Body of pancreas (tissue), 4 donors: ENCODE measurements around the gene HEYL. TPM values are rescaled to one million over a fixed set of nuclear protein-coding genes. Genes with fewer than 3 reads are reported as not detected.

Experiments
- ATAC-seq: fragments of 150-250 bp; one replicate; pipeline ENCODE4 v1.9.1; 2016
- DNase-seq, 4 donors: peaks; one replicate each; pipeline ENCODE4 v3.0.0-alpha.2; 2019
- H3K27ac ChIP-seq, 4 donors: fragments of 200-600 bp; sonication (generic); 1 replicate in 3 of 4; 2 replicates in 1 of 4; pipeline versions ENCODE4 v1.5.1 to v1.6.1; 2016 to 2019; ENCODE audit warnings: mild to moderate bottlenecking in 1 of 4, mixed read lengths in 1 of 4, moderate library complexity in 1 of 4
- H3K27me3 ChIP-seq, 2 donors: fragments of 200-600 bp; sonication (generic); one replicate each; pipeline ENCODE4 v1.6.0; 2016; ENCODE audit warnings: mild to moderate bottlenecking in 1 of 2
- H3K36me3 ChIP-seq, 2 donors: fragments of 200-600 bp; sonication (generic); replicated peaks in 1 of 2; 2 replicates each; pipeline ENCODE4 v1.5.1; 2016; ENCODE audit warnings: low read depth in 2 of 2; ENCODE audit not compliant: insufficient read depth in 1 of 2
- H3K4me1 ChIP-seq: fragments of 200-600 bp; sonication (generic); one replicate; pipeline ENCODE4 v1.6.0; 2016
- H3K4me3 ChIP-seq, 2 donors: fragments of 200-600 bp; sonication (generic); 1 replicate in 1 of 2; 2 replicates in 1 of 2; pipeline ENCODE4 v1.5.1; 2016 to 2019
- H3K9me3 ChIP-seq, 3 donors: fragments of 200-600 bp; sonication (generic); 1 replicate in 2 of 3; 2 replicates in 1 of 3; pipeline ENCODE4 v1.5.1; 2016
- POLR2A ChIP-seq, 3 donors: fragments of 450-650 bp; IDR thresholded peaks; one replicate each; pipeline ENCODE4 v1.6.1; 2016; ENCODE audit warnings: antibody characterized with exemption in 3 of 3, mild to moderate bottlenecking in 2 of 3
- WGBS, 2 donors: methylation state at CpG; one replicate each; pipeline ENCODE4 v1.1.5; 2017; 5-methylcytosine and 5-hydroxymethylcytosine counted together
- intact Hi-C: fragments of 100-400 bp; cut with DNase I; formaldehyde crosslinking; loops from one replicate; pipeline ENCODE4 v1.15.1; 2023
- total RNA-seq, 2 donors: library from RNA; depleted of rRNA; stranded (reverse); fragments of >200 nt; gene quantifications; one replicate each; pipeline ENCODE4 v1.1.0, GENCODE V29; 2016
- TF ChIP-seq, protein P1 (sequence below), 7 experiments: fragments of 450-650 bp in 4 of 7; fragments of 200-600 bp in 3 of 7; sonication (generic) in 3 of 7; IDR thresholded peaks; one replicate each; pipeline ENCODE4 v1.5.1; 2016 to 2019; ENCODE audit warnings: antibody characterized with exemption in 7 of 7

Gene HEYL
- total RNA-seq, 2 donors from 2014 or later = 33.6 to 33.7 TPM

DNA sequence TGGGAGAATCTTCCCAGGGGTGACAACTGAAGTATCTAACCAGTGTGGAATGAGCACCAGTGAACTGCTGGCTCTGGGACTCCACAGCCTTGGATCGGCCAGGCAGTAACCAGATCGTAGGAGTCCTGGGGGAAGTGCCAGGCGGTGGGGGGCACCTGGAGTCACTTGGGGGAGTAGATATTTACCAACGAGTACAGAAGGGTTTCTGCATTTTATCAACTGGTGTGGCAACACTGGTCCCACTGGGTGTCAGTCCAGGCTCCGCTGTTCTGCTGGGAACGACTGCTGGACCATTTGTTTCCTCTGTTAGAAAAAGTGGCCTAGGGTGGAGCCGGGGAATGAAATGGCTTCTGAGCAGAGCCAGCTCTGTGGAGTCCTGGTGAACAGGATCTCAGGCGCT is 14.4 kb downstream of the HEYL start:
- no peak for ATAC-seq
- Histone ChIP-seq H3K36me3 (peaks cover under 1 to 3% of the 10 kb centered on the region in 2 donors), H3K27me3 (no peaks in the 10 kb centered on the region), H3K27ac (peak overlapping the region in 1 of 4 donors; percentile 56), H3K4me1 (peaks cover 31% of the 10 kb centered on the region), H3K9me3 (no peaks in the 10 kb centered on the region), H3K4me3 (no peak overlapping the region)
- intact Hi-C loops = no loop called here
- WGBS, 2 donors = 70 to 76% methylated on average over 7 to 8 of the region's 8 CpGs
- no peak for DNase-seq
- TF ChIP-seq POLR2A (IDR thresholded peaks at IDR 0.05) = no peak

DNA sequence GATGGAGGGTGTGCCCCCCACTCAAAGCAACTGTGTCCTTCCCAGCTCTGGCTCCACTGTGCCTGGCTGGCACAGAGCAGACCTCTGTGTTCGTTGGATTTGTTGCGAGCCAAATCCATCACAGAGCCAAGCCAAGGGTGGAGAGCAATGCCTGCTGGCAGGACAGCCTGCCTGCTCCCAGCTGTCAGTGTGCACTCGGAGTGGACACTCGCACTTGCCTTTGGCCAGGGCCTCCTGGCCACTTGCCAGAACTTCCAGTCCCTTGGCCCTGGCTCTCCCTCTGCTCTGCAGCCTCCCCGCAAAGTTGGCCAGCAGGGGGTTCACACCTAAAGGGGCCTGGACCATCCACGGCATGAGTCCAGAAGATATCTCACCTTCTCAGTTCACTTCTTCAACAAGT is 16.4 kb downstream of the HEYL start:
- TF ChIP-seq POLR2A (IDR thresholded peaks at IDR 0.05) = no peak
- TF ChIP-seq, protein P1, sequence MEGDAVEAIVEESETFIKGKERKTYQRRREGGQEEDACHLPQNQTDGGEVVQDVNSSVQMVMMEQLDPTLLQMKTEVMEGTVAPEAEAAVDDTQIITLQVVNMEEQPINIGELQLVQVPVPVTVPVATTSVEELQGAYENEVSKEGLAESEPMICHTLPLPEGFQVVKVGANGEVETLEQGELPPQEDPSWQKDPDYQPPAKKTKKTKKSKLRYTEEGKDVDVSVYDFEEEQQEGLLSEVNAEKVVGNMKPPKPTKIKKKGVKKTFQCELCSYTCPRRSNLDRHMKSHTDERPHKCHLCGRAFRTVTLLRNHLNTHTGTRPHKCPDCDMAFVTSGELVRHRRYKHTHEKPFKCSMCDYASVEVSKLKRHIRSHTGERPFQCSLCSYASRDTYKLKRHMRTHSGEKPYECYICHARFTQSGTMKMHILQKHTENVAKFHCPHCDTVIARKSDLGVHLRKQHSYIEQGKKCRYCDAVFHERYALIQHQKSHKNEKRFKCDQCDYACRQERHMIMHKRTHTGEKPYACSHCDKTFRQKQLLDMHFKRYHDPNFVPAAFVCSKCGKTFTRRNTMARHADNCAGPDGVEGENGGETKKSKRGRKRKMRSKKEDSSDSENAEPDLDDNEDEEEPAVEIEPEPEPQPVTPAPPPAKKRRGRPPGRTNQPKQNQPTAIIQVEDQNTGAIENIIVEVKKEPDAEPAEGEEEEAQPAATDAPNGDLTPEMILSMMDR (IDR thresholded peaks at IDR 0.05) = peak in 2 of 7 experiments; percentile 19 to 20
- Histone ChIP-seq H3K27ac (peak overlapping the region in 2 of 4 donors; percentile 19 to 33), H3K36me3 (no peaks in the 10 kb centered on the region), H3K27me3 (no peaks in the 10 kb centered on the region), H3K9me3 (no peaks in the 10 kb centered on the region), H3K4me1 (peaks cover 31% of the 10 kb centered on the region), H3K4me3 (no peak overlapping the region)
- intact Hi-C loops = no loop called here
- peak; percentile 68 to 83 (median 73) for DNase-seq
- peak; percentile 42 for ATAC-seq
- WGBS, 2 donors = 34 to 35% methylated on average over 6 of the region's 6 CpGs

DNA sequence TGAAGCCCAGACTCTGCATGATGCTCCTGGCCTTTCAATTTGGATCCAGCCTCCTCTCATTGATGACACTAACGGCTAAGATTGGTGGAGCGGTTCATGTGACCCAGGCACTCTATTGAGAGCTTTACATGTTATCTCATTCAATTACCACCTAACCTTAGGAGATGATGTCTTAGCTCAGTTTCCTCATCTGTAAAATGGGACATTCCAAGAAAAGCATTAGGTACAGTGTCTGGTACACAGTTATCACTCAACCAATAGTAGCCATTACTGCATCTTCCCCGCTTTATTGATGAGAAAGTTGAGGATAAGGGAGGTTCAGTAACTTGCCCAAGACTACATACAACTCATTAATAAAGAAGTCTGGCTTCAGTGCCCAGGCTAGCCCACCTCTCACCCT is 17.0 kb downstream of the HEYL start:
- Histone ChIP-seq H3K27ac (no peak overlapping the region), H3K27me3 (no peaks in the 10 kb centered on the region), H3K4me1 (peaks cover 31% of the 10 kb centered on the region), H3K9me3 (no peaks in the 10 kb centered on the region), H3K4me3 (no peak overlapping the region), H3K36me3 (no peaks in the 10 kb centered on the region)
- DNase-seq = no peak
- ATAC-seq = no peak
- no peak for TF ChIP-seq POLR2A (IDR thresholded peaks at IDR 0.05)
- TF ChIP-seq, protein P1 (IDR thresholded peaks at IDR 0.05) = no peak
- intact Hi-C loops = no loop called here
- 97 to 98% methylated on average over 3 of the region's 3 CpGs for WGBS, 2 donors

DNA sequence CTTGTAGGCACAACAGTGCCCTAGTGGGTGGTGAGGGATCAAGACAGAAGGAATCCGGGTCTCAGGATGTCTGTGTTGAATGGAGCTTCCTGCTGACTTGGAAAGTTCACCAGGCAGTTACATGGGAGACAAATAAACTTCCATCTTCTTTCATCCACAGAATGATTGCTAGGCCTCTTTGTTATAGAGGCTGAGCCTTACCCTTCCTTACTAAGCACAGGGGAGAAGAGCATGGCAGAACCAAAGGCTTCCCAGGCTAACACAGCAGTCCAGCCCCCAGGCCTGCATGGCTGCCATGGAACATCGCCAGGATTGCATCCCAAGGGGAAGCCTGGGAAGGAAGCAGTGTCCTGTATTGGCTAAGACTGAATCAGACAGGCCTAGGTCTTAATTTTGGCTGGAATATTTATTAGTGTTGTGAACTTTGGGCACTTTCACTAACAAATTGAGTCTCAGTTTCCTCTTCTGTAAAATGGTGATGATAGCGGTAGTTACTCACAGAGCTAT is 18.7 kb downstream of the HEYL start:
- no peak for TF ChIP-seq POLR2A (IDR thresholded peaks at IDR 0.05)
- TF ChIP-seq, protein P1 (IDR thresholded peaks at IDR 0.05) = no peak
- H3K9me3 ChIP-seq = no peaks in the 10 kb centered on the region
- H3K27me3 ChIP-seq = no peaks in the 10 kb centered on the region
- ATAC-seq = no peak
- H3K4me1 ChIP-seq = peaks cover 19% of the 10 kb centered on the region
- H3K27ac ChIP-seq = no peak overlapping the region
- no peak for DNase-seq
- intact Hi-C loops = no loop called here
- WGBS, 2 donors = 86 to 96% methylated on average over 3 of the region's 3 CpGs
- no peak overlapping the region for H3K4me3 ChIP-seq
- H3K36me3 ChIP-seq = no peaks in the 10 kb centered on the region

DNA sequence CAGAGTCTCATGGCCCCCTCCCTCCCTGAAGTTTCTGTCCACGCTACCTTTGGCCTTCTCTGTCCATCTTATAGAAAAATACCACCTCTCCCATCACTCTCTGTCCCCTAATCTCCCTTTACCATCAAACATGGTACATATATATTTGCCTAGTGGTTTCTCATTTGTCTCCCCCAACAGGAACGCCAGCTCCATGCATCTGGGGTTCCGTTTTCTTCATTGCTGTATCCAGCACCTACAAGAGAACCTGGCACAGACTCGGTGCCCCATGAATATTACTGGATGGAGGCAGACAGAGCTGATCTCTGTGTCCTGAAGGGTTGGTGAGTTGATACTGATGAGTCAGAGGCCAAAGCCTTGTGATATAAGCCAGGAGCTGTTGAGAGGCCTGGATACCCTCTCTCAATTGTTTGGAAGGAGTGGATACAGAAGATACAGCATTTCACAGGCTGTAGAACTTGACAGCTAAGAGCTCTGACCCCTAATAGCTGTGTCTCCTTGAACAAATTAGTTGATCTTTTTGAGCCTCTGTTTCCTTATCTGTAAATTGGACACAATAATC is 21.9 kb downstream of the HEYL start:
- DNase-seq (no peak), ATAC-seq (no peak)
- Histone ChIP-seq H3K4me3 (no peak overlapping the region), H3K4me1 (peaks cover under 1% of the 10 kb centered on the region), H3K27me3 (no peaks in the 10 kb centered on the region), H3K9me3 (no peaks in the 10 kb centered on the region), H3K27ac (no peak overlapping the region), H3K36me3 (no peaks in the 10 kb centered on the region)
- WGBS, 2 donors = 74 to 91% methylated on average over 4 of the region's 4 CpGs
- intact Hi-C loops = no loop called here
- TF ChIP-seq POLR2A (IDR thresholded peaks at IDR 0.05) = no peak
